HG03442 (cell line): Measurements from ENCODE around the gene SPINK4.

Experiments
- ATAC-seq: cut with Tn5 transposase; IDR thresholded peaks from one replicate; pipeline ENCODE4 v1.9.1; 2021; ENCODE audit warnings: mild to moderate bottlenecking, moderate library complexity; ENCODE audit not compliant: unreplicated experiment

The SPINK4 gene, protein sequence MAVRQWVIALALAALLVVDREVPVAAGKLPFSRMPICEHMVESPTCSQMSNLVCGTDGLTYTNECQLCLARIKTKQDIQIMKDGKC

DNA sequence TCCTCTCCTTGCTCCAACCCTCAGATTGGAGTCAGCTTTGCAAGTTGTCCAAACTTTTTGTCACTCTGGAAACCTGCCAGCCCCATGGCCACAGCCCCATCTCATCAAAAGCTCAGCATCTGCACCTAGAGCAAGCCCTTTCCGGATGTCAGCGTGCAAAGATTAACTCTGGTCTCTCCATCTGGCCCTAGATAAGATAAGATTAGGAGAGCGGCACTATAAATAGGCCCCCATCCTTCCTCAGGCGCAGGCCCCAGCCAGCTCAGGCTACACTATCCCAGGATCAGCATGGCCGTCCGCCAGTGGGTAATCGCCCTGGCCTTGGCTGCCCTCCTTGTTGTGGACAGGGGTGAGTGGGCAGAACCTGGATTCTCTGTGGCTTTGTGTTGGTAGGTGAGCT lies at the start of gene SPINK4:
Gene SPINK4 (plus strand): TSS at position 247 of the 400 bp plus-strand sequence. CDS start 42 bp downstream, at position 289.
- no peak for ATAC-seq

DNA sequence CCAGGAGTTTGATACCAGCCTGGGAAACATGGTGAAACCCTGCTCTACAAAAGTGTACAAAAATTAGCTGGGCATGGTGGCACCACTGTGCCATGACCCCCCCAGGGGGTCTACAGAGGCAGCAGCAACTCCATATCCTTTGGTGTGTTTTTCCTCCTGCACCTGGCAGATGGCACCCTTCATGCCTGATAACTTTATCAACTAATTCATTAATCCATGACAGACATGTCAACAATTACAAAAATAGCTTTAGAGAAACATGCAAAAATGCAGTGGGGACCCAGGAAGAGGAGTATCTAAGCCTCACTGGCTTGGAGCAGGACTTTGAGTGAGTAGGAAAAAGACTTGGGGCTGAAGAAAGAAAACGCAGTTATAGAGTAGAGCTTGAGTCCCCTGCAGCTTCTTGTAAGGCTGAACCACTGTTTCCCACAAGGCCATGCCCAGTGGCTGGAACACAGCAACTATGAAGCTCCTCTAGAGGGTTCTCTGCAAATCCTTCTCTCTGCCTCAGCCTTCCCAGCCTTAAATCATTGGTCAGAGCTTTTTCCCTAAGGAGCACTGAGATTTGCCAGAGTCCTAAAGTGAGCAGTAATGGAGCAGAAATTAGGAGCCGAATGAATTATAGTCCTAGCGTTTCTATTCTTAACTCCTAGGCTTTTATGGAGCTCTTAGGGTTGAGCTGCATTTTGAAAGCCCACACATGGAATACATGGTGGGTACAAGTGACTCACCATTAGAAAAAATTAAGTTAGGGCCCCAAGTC lies 47.3 kb upstream of the SPINK4 start:
- no peak for ATAC-seq

DNA sequence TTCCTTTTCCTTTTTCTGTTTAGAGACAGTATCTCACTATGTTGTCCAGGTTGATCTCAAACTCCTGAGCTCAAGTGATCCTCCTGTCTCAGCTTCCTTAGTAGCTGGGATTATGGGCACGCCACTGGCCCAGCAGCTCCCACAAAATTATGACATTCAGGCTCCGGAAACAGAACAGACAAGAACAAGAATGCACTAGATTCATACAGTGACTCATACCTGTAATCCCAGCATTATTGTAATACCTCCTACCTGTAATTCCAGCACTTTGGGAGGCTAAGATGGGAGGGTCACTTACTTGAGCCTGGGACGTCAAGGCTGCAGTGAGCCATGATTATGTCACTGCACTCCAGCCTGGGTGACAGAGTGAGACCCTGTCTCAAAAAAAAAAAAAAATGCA lies 46.1 kb upstream of the SPINK4 start:
- no peak for ATAC-seq

DNA sequence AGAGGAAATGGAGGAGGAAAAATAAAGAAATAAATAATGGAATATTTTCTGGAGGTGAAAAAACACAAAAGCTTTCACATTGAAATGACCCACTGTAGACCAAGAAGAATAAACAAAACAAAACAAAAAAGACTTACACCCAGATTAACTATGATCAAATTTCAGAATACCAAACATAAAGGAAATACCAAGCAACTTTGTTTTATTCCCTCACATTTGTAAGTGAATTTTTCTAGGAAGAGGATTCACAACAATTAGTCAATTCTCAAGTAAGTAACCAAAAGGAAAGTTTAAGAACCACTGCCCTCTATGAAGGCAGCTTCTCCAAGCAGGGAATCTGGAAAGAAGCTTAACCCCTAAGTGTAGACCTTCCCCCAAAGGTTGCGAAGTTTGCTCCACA lies 43.2 kb upstream of the SPINK4 start:
- no peak for ATAC-seq

DNA sequence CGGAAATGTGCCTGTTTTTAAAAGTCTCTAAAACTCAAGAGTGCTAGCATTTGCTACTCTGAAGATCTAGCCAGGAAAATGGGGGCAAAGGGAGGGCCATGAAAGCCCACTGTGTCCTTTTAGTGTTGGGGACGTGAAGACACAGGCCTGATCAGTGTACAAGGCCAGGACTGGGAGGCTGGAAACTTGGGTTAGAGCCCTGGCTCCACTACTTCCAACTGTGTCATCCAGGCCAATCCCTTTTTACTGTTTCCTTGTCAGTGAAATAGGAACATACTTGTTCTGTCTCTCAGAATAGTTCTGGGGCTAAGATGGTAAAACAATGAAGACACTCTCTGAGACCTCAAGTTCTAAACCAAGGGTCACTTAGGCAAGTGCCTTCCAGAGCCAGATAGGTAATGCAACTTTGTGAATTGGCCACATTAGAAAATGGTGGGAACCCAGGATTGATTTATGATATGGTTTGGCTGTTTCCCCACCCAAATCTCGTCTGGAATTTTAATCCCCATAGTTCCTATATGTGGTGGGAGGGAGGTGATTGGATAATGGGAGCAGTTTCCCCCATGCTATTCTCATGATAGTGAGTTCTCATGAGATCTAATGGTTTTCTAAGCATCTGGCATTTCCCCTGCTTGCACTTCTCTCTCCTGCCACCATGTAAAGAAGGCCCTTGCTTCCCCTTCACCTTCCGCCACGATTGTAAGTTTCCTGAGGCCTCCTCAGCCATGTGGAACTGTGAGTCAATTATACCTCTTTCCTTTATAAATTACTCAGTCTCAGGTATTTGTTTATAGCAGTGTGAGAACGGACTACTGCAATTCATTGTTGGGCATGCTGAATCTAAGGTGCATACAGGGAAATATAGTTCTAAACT lies 42.5 kb upstream of the SPINK4 start:
- no peak for ATAC-seq

DNA sequence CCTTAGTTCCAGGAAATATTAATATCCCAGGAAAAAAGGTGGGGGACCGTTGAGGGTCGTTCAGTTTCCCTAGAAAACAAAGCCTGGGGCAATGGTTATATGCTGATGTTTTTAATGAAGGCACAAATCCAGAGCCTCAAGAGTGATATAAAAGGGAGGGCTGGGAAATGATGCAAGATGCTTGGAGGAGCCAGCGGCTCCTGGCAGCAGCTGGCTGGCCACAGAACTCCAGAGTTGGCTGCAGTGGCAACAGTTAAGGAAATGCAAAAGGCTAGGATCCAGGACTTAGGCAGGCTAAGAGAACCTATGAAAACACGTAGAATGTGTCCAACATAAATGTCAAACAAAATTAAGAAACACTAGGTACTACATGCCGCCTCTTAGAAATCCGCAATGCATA lies 41.8 kb upstream of the SPINK4 start:
- ATAC-seq: no peak

DNA sequence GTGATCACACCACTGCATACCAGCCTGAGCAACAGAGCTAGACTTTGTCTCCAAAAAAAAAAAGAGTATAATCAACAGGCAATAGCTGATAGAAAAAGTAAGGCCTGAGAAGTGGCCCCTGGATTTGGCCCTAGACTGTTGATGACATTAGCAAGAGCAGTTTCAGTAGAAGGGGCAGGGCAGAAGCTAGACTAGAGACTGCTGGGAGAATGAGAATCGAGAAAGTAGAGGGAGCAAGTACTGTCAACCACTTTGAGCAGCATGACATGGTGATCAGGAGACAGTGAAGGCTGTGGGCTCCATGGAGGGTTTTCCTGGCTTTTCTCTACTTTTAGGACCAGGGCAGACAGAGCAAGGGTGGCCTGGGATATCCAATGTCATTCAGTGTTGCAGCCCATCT lies 37.9 kb upstream of the SPINK4 start:
- peak; percentile 36 for ATAC-seq

DNA sequence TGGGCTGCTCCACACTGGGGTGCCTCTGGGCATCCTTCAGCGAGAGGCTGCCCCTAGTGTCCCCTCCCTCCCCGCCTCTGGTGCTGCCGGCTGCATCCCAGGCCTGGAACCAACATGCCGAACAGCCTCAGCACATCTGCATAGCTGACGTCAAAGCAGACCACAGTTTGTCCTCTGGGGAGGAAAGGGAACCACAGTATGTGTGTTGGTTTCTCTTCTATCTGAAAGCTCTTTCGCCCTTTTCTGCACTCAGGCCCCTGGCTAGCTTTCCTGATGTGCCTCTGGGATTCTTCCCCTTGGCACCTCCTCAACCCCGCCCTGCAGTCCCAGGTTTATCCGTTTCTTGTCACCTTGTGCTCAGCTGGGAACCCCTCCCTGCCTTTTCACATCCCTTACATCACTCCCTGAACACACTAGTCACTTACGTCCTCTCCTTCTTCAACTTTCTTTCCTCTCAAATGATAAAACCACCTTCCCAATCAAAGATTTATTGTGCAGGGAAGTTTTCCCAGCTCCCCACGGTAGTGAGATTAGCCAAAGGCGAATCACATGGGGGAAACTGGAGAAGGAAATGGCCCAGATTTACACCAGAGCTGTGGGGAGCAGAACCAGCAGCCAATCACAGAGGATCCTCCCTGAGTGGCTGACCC lies 37.3 kb upstream of the SPINK4 start:
- ATAC-seq: peak; percentile 99

DNA sequence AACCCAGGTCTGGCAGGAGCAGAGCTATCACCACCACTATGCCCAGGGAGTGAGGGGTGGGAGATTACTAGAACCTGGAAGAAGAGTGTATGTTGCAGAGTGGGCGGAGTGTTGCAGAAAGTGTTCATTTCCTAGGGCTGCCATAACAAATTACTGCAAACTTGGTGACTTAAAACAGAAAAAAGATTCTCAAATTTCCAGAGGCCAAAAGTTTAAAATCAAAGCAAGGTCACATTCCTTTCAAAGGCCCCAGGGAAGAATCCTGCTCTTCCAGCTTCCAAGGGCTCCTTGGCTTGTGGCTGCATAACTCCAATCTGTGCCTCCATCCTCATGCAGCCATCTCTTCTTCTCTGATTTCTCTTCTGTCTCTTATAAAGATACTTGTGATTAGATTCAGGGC lies 30.6 kb upstream of the SPINK4 start:
- no peak for ATAC-seq

DNA sequence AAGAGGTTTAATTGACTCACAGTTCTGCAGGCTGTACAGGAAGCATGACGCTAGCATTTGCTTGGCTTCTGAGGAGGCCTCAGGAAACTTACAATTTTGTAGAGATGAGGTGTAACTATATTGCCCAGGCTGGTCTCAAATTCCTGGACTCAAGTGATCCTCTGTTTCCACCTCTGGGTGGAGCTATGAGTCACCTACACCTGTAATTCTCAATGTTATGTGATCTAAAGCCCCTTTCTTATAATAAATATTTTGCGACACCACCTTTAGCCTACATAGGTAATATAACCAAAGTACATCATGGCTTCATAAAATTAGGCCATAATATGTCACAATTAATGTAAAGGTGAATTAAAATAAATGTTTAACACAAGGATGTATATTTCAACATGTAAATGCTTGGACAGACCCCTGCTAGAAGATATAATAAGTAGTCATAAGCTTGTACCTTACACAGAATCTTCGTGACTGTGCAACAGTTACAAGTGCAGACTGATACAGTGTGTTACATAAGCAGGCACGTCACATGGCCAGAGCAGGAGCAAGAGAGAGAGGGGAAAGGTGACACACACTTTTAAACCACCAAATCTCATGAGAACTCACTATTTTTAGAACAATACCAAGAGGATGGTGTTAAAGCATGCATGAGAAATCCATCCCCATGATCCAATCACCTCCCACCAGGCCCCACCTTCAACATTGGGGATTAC lies 29.8 kb upstream of the SPINK4 start:
- ATAC-seq: no peak

DNA sequence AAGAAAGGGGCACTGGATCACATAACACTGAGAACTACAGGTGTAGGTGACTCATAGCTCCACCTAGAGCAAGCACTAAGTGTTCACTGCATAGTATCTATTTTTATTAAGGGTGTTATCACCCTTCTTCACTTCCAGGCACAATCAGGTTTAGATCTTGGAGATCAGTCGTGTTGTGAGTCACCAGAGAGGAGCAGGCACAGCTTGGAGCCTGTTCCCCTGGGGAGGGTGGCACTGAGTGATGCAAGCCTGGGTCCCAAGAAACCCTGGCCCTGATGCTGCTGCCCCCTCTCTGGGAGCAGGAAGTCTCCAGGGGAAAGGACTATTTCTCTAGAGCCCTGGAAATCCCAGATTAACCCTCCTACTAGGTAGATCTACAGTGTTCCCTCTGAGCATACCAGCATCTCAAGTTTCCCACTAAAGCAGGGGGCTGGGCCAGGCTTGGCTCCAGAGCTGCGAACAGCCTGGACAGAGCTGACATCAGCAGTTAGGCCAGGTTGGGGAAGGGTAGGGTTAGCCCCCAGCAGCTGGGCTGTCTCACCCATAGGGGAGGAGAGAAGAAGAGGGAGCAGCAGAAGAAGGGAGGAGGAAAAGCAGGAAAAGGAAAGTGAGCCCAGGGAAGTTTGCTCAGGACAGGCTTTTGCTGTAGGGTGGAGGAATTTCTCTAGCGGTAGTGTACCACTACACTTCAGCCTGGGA lies 28.1 kb upstream of the SPINK4 start:
- no peak for ATAC-seq

DNA sequence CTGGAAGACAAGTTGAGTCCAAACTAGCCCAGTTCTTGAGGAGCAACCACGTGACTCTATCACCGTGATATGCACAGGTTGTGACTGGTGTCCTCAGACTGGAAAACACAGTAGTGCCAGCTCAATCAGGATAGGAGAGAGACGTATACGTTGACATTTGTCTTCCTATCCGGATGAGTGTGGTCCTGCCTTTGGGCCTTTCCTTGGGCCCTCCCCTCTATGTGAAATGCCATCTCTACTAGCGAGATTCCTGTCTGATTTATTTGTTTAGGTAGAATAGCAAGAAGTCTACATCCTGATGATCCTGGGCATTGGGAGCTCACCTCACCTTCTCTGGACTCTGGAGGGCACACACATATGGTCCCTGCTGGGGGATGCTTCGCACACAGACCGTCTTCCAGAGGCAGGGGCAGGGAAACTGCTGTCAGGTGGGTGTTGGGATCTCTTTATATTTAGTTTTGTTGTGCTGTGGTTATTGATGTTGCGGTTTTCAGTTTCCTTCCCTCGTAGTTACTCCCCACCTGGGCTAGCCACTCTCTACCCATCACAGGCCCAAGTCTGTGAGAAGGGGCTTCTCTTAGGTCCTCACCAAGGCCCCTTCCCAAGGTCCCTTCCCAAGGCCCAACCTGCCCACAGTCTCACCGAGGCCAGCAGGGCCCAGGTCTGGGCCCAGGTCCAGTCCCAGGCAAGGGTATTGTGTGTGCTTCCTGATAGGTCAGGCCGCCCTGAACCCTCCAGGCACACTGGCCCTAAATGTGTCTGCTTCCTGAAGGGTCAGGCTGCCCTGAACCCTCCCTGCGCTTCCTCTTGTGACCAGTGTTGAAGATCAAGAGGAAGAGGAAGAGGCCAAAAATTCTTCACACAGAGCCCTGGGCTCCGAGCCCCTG lies 19.0 kb upstream of the SPINK4 start:
- peak; percentile 40 for ATAC-seq

DNA sequence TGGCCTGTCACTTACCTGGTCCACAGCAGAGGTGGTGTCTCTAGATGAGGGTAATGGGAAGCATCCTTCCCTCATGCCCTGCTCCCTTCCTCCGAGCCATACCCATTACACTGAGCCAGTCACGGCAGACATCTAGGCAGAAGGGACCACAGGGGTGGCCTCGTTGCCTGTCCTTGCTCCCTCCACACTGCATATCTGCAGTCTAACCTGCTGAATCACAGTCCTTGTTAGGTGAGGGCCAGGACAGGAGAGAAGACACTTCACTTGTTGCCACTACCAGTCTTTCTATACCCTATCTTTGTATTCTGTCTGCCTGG lies 18.4 kb upstream of the SPINK4 start:
- peak; percentile 13 for ATAC-seq

DNA sequence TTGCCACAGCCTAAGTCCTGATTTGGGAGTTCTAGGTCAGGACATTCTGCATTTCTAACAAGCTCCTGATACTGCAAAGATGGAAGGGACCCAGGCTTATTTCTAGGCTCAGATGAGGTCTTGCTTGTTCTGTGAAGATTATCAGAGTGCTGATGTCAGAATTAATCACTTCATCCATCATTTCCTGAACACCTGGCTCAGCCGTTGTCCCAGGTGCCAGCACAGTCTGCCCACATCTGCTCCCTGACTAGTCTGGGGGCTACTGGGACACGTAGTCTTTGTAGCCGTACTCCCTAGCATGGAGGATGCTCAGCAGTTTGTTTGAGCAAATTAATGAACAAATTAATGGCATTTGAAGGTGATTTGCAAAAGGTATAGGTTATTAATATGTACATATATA lies 17.9 kb upstream of the SPINK4 start:
- ATAC-seq: no peak

DNA sequence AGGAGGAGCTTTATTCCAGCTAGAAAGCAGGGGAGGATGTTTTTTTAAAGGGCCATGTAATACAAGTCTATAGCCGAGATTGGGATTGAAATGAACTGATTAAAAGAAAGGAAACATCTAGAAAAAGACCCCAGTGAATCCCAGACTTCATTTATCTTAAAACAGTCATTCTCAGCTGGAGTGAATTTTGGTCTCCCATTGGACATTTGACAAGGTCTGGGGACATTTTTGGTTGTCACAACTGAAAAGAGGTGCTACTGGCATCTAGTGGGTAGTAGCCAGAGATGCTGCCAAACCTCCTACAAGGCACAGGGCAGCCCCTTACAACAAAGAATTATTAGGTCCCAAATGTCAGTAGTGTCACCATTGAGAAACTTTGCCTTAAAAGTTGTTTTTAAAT lies 16.3 kb upstream of the SPINK4 start:
- no peak for ATAC-seq

DNA sequence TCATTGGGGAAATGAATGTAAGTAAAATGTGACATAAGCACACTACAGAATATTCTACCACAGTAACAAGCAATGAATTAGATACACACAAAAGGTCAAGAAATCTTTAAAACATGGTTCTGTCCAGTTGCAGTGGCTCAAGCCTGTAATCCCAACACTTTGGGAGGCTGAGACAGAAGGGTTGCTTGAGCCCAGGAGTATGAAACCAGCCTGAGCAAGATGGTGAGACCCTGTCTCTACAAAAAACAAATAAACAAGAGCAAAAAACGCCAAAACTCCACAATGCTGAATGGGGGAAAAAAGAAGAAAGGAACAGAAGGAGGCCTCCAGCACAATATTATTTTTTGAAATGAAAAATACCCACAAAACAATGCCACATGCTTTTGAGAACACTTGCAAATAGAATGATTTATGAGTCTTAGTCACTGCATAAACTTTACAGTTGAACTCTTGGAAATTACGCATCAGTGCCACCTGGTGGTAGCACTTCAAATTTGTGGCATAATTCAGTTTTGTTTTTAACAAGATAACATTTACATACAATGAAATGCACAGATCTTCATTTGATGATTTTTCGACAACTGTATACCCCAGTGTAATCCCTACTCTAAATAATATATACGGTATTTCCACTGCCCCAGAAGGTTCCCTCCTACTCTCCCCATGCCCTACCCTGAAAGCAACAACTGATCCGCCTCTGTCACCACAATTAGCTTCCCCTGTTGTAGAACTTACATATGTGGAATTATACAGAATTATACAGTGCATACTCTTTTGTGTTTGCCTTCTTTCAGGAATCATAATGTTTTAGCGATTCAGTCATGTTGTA lies 14.4 kb upstream of the SPINK4 start:
- no peak for ATAC-seq

DNA sequence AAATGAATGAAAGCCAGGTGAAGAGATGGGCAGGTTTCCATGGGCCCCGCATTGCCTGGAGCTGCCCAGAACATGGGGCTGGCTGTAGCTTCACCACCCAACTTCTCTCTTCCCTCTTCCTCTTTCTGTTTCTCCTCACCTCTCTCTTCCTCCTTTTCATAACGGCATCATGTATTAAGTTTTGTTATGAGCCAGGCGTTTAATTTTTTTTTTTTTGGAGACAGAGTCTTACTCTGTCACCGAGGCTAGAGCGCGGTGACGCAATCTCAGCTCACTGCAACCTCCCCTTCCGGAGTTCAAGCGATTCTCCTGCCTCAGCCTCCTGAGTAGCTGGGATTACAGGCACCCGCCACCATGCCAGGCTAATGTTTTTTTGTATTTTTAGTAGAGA lies 13.0 kb upstream of the SPINK4 start:
- peak; percentile 58 for ATAC-seq

DNA sequence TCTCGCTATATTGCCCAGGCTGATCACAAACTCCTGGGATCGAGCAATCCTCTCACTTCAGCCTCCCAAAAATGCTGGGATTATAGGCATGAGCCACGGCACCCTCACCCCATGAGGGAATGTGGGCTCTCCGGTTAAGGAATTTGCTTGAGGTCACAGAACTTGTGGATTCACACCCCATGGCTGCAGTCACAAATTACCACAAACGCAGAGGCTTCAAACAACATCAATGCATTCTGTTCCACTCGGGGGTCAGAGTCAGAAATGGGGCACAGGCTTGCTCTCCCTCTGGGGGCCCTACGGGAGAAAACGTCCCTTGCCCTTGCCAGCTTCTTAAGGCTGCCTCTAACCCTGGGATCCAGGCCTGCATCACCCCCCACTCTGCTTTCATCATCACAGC lies 12.2 kb upstream of the SPINK4 start:
- no peak for ATAC-seq

DNA sequence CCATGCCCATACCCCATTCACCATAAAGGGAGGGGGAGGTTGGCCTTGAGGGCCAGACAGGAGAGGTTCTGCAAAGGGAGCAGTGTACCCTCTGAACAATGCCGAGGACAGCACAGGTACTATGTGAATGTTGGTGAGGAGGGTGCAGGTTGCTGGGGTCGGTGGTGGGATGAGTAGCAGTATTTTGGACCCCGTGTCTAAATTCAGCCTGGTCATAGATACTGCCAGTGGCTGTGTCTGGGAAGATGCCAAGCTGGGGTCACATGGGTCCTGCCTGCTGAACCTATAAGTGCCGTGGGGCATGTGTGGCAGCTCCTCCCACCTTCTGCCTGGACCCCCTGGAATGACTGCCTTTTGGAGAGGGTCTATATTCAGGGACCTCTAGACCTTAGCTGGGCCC lies 11.4 kb upstream of the SPINK4 start:
- ATAC-seq: no peak
